HG03039 (cell line): Measurements from ENCODE around the gene PTPN1.
"Not testable (repeated sequence)": the region's sequence is repeated elsewhere in the genome, so short reads cannot be mapped to it uniquely, and the experiment has no call there.

ENCODE experiments used
- ATAC-seq: cut with Tn5 transposase; IDR thresholded peaks from one replicate; pipeline ENCODE4 v1.9.1; 2021; ENCODE audit warnings: mild to moderate bottlenecking, moderate library complexity; ENCODE audit not compliant: unreplicated experiment

The PTPN1 gene

GRCh38 chr20:50602432-50603088 lies 92.4 kb downstream of the PTPN1 start:
- ATAC-seq: no peak

- no peak for ATAC-seq
Observed at GRCh38 chr20:50604451-50604850, 94.3 kb downstream of the PTPN1 start.

DNA sequence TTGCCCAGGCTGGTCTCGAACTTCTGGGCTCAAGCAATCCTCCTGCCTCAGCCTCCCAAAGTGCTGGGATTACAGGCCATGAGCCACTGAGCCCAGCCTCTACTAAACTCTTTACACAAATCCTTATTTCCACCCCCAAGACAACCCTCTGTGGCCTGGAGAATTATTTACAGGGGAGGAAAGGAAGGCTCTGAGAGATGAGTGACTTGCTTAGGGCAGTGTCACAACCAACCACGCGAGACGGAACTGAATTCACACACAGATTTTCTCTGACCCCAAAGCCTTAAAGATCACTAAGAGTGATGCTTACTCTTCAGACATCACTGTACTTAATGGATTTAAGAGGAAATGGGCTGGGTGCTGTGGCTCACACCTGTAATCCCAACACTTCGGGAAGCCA lies 95.0 kb downstream of the PTPN1 start:
- no peak for ATAC-seq

GRCh38 chr20:50607436-50607835 lies 97.3 kb downstream of the PTPN1 start:
- ATAC-seq: no peak

- no peak for ATAC-seq
Observed at GRCh38 chr20:50607850-50608749, 97.9 kb downstream of the PTPN1 start.

DNA sequence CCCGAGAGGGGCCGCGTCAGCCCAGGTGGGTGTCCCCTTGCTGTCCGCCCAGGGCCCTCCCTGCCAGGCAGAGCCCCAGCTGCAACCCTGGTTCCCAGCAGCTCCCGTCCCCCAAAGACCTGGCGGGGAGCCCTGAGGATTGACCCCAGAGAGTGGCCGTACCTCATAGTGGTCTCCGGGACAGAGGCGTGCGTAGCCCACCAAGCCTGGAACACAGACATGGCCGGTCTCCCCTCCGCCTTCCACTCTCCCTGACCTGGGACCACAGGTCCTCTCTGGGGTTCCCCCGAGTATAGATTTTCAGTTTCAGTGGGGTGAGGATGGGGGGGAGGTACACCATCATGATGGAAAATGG lies 98.5 kb downstream of the PTPN1 start:
- ATAC-seq: no peak

GRCh38 chr20:50609438-50609989 lies 99.3 kb downstream of the PTPN1 start:
- ATAC-seq: no peak

DNA sequence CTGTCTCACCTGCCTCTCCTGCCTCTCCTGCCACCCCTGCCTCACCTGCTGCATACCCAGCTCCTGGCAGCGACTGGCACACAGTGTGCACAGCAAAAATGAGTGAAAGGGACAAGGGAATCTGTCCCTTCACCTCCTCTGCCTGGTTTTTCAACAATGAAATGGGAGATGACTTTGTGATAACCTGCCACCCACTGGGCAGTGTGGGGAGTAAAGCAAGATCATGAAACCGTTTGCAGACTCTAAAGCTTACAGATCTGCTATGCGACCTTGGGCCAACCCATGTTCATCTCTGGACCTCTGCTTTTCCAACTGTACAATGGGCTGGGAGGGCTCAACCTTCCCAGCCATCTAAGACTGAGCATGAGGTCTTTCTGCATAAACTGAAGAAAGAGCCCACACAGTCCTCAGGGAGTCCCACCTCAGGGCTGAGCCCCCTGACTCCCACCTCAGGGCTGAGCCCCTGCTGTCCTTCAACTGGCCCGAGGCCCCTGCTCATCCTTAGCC lies 100.1 kb downstream of the PTPN1 start:
- no peak for ATAC-seq

- no peak for ATAC-seq
Observed at GRCh38 chr20:50611128-50611810, 101.1 kb downstream of the PTPN1 start.

DNA sequence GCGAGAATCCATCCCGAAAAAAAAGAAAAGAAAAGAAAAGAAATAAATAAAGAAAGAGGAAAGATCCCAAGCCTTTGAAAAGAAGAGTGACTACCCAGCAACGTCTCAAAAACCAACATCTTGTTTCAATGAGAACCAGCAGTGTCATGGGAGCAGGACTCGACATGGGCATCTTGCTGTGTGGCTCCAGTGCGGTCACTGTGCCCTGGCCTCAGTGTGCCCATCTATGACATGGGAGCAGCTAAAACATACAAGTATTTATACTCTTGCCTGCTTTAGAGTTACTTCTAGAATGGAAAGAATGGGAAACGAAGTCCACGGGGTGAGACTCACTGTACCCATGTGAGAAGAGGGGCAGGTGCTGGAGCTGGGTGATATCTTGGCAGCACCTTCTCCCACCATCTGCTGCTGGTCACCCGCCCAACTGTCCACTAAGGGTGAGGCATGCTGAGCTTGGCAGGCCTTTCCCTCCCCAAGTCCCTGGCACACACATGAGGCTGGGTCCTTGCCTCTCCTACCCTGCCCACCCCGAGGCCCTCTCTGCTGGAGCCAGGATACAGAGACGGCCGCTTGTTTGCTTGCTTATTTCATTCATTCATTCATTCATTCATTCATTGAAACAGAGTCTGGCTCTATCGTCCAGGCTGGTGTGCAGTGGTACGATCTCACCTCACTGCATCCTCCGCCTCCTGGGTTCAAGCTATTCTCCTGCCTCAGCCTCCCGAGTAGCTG lies 103.4 kb downstream of the PTPN1 start:
- ATAC-seq: no peak

GRCh38 chr20:50615407-50615806 lies 105.2 kb downstream of the PTPN1 start:
- ATAC-seq: no peak

GRCh38 chr20:50617022-50617421 lies 106.8 kb downstream of the PTPN1 start:
- ATAC-seq: no peak

DNA sequence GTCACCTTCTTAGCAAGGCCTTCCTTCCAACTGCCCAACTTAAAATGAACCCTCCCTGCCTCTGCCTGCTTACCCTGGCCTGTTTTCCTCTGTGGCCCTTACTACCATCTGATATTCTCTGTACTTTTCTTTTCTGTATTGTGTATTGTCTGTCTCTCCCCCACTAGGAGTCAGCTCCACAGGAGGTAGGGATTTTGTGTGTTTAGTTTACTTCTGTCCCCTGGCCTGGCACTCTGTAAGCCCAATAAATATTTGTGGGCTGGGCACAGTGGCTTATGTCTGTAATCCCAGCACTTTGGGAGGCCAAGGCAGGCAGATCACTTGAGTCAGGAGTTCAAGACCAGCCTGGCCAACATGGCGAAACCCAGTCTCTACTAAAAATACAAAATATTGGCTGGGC lies 108.4 kb downstream of the PTPN1 start:
- ATAC-seq: no peak

DNA sequence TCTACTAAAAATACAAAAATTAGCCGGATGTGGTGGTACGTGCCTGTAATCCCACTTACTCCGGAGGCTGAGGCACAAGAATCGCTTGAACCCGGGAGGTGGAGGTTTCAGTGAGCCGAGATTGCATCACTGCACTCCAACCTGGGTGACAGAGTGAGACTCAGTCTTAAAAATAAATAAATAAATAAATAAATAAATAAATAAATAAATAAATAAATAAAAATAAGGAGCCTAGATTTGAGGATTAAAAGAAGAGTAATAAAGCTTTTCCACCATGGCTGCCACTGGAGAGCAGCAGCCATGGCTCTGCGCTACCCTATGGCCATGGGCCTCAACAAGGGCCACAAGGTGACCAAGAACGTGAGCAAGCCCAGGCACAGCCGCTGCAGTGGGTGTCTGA lies 110.3 kb downstream of the PTPN1 start:
- not testable (repeated sequence) for ATAC-seq

DNA sequence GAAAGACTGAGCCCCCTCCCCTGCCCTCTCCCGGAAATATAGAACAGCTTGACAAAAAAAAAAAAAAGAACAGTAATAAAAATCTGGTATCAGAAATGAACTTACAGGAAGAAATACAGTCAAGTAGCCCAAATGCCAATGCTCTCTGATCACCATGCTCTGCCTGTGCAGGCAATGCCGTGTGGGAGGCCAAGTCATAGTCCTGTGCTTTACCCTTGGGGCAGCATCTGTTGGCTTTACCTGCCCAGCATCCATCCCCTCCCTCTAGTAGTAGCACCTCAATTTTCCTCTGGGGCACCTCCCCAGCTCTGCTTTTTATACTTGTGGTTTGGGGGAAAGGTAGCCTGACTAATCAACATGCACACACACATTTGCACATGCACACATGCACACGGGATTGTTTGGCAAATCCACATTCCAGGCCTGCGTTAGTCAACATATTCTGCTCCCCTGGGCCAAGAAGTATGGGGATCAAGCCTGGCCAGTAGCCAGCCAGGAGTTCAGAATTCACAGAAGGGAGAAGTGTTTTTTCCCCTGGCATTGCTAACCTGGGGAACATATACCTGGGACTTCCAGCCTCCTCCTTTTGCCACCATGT lies 111.0 kb downstream of the PTPN1 start:
- no peak for ATAC-seq

DNA sequence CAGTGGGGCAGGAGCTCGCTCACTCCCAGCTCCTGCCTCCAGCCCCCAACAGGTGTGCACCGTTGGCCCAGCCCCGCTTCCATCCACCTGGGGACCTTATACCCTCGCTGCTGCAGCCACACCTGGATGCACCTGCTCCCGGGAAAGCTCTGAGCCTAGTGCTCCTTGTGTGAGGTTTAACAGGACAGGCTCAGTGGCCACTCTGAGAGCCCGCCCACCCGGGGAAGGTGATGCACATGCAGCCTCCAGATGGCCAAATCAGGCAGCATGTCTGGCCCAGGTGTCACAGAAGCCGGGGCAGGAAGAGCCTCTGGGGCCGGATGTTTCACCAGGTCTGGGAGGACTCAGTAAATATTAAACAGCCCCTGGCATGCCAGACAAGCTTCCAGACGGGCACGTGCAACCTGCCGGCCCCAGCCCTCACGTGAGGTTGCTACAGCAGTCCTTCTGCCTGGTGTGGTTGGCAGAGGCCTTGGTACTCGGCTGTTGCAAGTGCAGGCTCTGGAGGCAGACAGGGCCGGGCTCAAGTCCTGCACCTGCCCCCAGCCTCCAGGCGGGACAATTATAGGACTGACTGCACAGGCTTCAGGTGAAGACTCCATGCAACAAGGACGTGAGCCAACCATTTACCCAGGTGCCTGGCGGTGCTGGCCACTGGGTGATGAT lies 114.3 kb downstream of the PTPN1 start:
- ATAC-seq: no peak

- no peak for ATAC-seq
Observed at GRCh38 chr20:50625986-50626677, 115.9 kb downstream of the PTPN1 start.

GRCh38 chr20:50627747-50628146 lies 117.6 kb downstream of the PTPN1 start:
- no peak for ATAC-seq

DNA sequence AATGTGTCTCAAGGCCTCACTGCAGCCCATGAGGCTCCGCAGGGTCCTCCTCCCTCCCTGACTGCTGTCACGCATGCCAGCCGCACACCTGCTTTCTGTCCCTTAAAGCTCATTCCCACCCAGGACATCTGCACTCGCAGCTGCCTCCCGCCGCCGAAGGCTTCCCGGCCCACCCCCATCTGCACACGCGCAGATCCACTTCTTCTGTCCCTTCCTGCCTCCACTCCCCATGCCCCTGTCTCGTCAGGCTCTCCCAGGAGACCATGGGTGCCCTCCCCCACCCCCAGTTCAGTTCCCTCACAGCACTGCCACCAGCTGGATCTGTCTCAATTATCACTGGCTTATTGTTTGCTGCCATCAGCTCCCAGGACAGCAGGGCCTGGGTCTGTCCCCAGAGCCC lies 118.1 kb downstream of the PTPN1 start:
- no peak for ATAC-seq
